A549 (cell line): ENCODE measurements around the gene GLB1L3. TPM values are rescaled to one million over a fixed set of nuclear protein-coding genes. Genes with fewer than 3 reads are reported as not detected.

Source experiments
- ATAC-seq, 2 experiments: fragments of 200-7000 bp in 1 of 2; fragments of >200 bp in 1 of 2; cut with Nextera tagmentation in 1 of 2; cut with Tn5 transposase in 1 of 2; 3 replicates each; pipeline versions ENCODE4 v1.8.0 to v1.9.1; 2018 to 2020; ENCODE audit warnings: mild to moderate bottlenecking in 1 of 2, moderate library complexity in 1 of 2
- CTCF ChIA-PET: fragments of 300-600 bp; sonication (Branson Sonifier 250); formaldehyde crosslinking; extraction: SDS; loops from one replicate; lab custom pipeline; 2021; ENCODE audit warnings: antibody characterized with exemption, inconsistent platforms; lab: Yijun Ruan, JAX
- POLR2A ChIA-PET: fragments of 350-600 bp; formaldehyde crosslinking; extraction: SDS; loops from one replicate; lab custom pipeline; 2021; ENCODE audit warnings: antibody characterized with exemption, inconsistent platforms; lab: Yijun Ruan, JAX
- DNase-seq, 2 experiments: peaks; one replicate each; pipeline versions ENCODE4 v3.0.0 to v3.0.0-alpha.2; 2011 to 2016; ENCODE audit warnings: low read depth in 1 of 2, low spot score in 1 of 2
- FAIRE-seq: peaks from 2 replicates; lab custom pipeline; 2011; peaks lifted over from hg19 to GRCh38; lab: Jason Lieb, UNC
- H3K27ac ChIP-seq, 2 experiments: fragments of >200 bp; sonication (Bioruptor Twin); formaldehyde crosslinking; 3 replicates each; pipeline ENCODE4 v1.5.1; 2016 to 2017
- H3K4me1 ChIP-seq: fragments of >200 bp; sonication (Bioruptor Twin); formaldehyde crosslinking; 3 replicates; pipeline ENCODE4 v1.6.1; 2016
- H3K4me2 ChIP-seq: fragments of >200 bp; sonication (Bioruptor Twin); formaldehyde crosslinking; 3 replicates; pipeline ENCODE4 v1.6.1; 2016
- H3K4me3 ChIP-seq: fragments of >200 bp; sonication (Bioruptor Twin); formaldehyde crosslinking; 3 replicates; pipeline ENCODE4 v1.5.1; 2016
- H3K9me3 ChIP-seq: fragments of >200 bp; sonication (Bioruptor Twin); formaldehyde crosslinking; 3 replicates; pipeline ENCODE4 v1.6.1; 2016
- CHD2 ChIP-seq: fragments of 150-350 bp; IDR thresholded peaks from 2 replicates; pipeline ENCODE4 v1.6.1; 2014; ENCODE audit warnings: low read length; ENCODE audit not compliant: partially characterized antibody
- E2F6 ChIP-seq: IDR thresholded peaks from 2 replicates; pipeline ENCODE4 v1.6.1; 2012; ENCODE audit warnings: low read depth, borderline replicate concordance
- EHMT2 ChIP-seq: fragments of 200-600 bp; sonication (generic); IDR thresholded peaks from 2 replicates; pipeline ENCODE4 v1.6.1; 2016; ENCODE audit warnings: antibody characterized with exemption, low read depth, mild to moderate bottlenecking, moderate library complexity
- ESRRA ChIP-seq: fragments of 150-350 bp; IDR thresholded peaks from 2 replicates; pipeline ENCODE4 v1.6.1; 2014; ENCODE audit warnings: mild to moderate bottlenecking, low read length, borderline replicate concordance
- HDAC2 ChIP-seq: fragments of 200-600 bp; sonication (generic); IDR thresholded peaks from 2 replicates; pipeline ENCODE4 v1.6.1; 2016
- HES2 ChIP-seq: fragments of >200 bp; sonication (Bioruptor Twin); formaldehyde crosslinking; IDR thresholded peaks from 2 replicates; pipeline ENCODE4 v1.6.1; 2016
- NFE2L2 ChIP-seq: fragments of 150-350 bp; conservative IDR thresholded peaks from 2 replicates; pipeline ENCODE4 v1.6.1; 2014; ENCODE audit warnings: low read length
- PHF8 ChIP-seq: fragments of 200-600 bp; sonication (generic); IDR thresholded peaks from 2 replicates; pipeline ENCODE4 v1.6.1; 2016; ENCODE audit warnings: low read depth, mild to moderate bottlenecking, antibody characterized with exemption, moderate library complexity, borderline replicate concordance
- POLR2A ChIP-seq: IDR thresholded peaks from 2 replicates; pipeline ENCODE4 v1.6.1; 2012; ENCODE audit warnings: mild to moderate bottlenecking, low read length
- POLR2AphosphoS2 ChIP-seq: conservative IDR thresholded peaks from 2 replicates; pipeline ENCODE4 v1.6.1; 2012; ENCODE audit warnings: low read length, improper control_type of control experiment, inconsistent platforms
- RFX5 ChIP-seq: fragments of 450-650 bp; IDR thresholded peaks from 2 replicates; pipeline ENCODE4 v1.7.1; 2014; ENCODE audit warnings: antibody characterized with exemption, mild to moderate bottlenecking, moderate library complexity
- RNF2 ChIP-seq: fragments of 200-600 bp; sonication (generic); IDR thresholded peaks from 2 replicates; pipeline ENCODE4 v1.6.1; 2016; ENCODE audit warnings: low read depth, mild to moderate bottlenecking, antibody characterized with exemption, moderate library complexity, borderline replicate concordance
- SMC3 ChIP-seq: fragments of >200 bp; sonication (Bioruptor Twin); formaldehyde crosslinking; IDR thresholded peaks from 3 replicates; pipeline ENCODE4 v1.6.1; 2018; ENCODE audit warnings: inconsistent platforms
- SREBF2 ChIP-seq: fragments of 450-650 bp; IDR thresholded peaks from 2 replicates; pipeline ENCODE4 v1.6.1; 2014; ENCODE audit warnings: mild to moderate bottlenecking, moderate library complexity
- TP53 ChIP-seq: fragments of 250-450 bp; sonication (Bioruptor Pico); IDR thresholded peaks from 2 replicates; pipeline ENCODE4 v1.5.0; 2021; ENCODE audit warnings: mild to moderate bottlenecking, moderate library complexity
- WGBS: methylation state at CpG from one replicate; pipeline ENCODE4 v1.1.6; 2017; ENCODE audit errors: missing lambda C conversion rate; 5-methylcytosine and 5-hydroxymethylcytosine counted together
- polyA plus RNA-seq, 4 experiments: library from polyadenylated mRNA; depleted of rRNA in 3 of 4; stranded (reverse); fragments of >200 nt; fragmentation: RNase III in 1 of 4; extraction: RNeasy Plus Mini Kit Qiagen cat#74134 plus additional on column Dnase treatment in 1 of 4; gene quantifications; 2 replicates in 3 of 4; 3 replicates in 1 of 4; pipeline ENCODE4 v1.2.3, GENCODE V29; 2011 to 2017
- TF ChIP-seq, protein P1 (sequence below): fragments of 200-600 bp; sonication (generic); IDR thresholded peaks from 2 replicates; pipeline ENCODE4 v1.6.1; 2016; ENCODE audit warnings: antibody characterized with exemption, mild to moderate bottlenecking, moderate library complexity
- TF ChIP-seq, protein P2 (sequence below): fragments of 250-450 bp; sonication (Bioruptor Pico); IDR thresholded peaks from 2 replicates; pipeline ENCODE4 v1.5.0; 2020; ENCODE audit warnings: low read depth, mild to moderate bottlenecking, moderate library complexity

Gene GLB1L3
- polyA plus RNA-seq, 2 of the 4 experiments (the other 2 are of a cell fraction), result not detected

DNA sequence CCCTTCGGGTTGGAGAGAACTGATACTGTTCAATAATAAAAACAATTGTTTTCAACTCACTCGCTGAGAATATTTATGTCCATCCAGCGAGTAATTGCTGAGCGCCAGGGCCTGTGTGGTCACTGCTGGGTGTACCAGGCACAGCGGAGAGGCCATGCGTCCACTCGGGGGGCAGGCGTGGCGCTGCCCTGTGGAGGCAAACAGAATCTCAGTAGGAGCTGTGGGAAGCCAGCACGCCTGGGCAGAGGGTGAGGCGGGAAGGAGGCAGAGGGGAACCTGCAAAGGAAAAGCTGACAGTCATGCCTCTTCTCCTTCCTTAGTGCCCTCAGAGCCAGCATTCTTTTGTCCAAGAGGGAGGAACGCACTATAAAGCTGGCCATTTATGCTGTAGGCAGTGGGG is 11.4 kb downstream of the GLB1L3 start:
- POLR2A ChIA-PET, result no interaction called here
- CTCF ChIA-PET, result interaction anchor here (0.5 kb wide), 1 partner anchor 124 kb away, joined by 3 read pairs; no protein-coding TSS in a partner anchor
- 67% methylated on average over 12 of the region's 12 CpGs for WGBS
- H3K4me1 ChIP-seq, result no peaks in the 10 kb centered on the region
- TF ChIP-seq NFE2L2, result no peak
- TF ChIP-seq PHF8, result no peak
- TF ChIP-seq E2F6, result no peak
- no peak for TF ChIP-seq CHD2
- no peaks in the 10 kb centered on the region for H3K9me3 ChIP-seq
- DNase-seq, result no peak
- no peak overlapping the region for H3K4me3 ChIP-seq
- no peak for FAIRE-seq
- no peak overlapping the region for H3K27ac ChIP-seq
- H3K4me2 ChIP-seq, result no peak overlapping the region
- ATAC-seq, result no peak

- ATAC-seq (no peak), FAIRE-seq (no peak), DNase-seq (no peak)
- no peaks in the 10 kb centered on the region for H3K9me3 ChIP-seq
- WGBS, result 78% methylated on average over 10 of the region's 13 CpGs
- CTCF ChIA-PET, result no interaction called here
- H3K4me2 ChIP-seq, result no peak overlapping the region
- no peak overlapping the region for H3K4me3 ChIP-seq
- H3K27ac ChIP-seq, result no peak overlapping the region
- POLR2A ChIA-PET, result no interaction called here
- TF ChIP-seq RNF2, result no peak
- TF ChIP-seq POLR2A, result no peak
- no peak for TF ChIP-seq HES2
- no peak for TF ChIP-seq POLR2AphosphoS2
- TF ChIP-seq, protein P1, sequence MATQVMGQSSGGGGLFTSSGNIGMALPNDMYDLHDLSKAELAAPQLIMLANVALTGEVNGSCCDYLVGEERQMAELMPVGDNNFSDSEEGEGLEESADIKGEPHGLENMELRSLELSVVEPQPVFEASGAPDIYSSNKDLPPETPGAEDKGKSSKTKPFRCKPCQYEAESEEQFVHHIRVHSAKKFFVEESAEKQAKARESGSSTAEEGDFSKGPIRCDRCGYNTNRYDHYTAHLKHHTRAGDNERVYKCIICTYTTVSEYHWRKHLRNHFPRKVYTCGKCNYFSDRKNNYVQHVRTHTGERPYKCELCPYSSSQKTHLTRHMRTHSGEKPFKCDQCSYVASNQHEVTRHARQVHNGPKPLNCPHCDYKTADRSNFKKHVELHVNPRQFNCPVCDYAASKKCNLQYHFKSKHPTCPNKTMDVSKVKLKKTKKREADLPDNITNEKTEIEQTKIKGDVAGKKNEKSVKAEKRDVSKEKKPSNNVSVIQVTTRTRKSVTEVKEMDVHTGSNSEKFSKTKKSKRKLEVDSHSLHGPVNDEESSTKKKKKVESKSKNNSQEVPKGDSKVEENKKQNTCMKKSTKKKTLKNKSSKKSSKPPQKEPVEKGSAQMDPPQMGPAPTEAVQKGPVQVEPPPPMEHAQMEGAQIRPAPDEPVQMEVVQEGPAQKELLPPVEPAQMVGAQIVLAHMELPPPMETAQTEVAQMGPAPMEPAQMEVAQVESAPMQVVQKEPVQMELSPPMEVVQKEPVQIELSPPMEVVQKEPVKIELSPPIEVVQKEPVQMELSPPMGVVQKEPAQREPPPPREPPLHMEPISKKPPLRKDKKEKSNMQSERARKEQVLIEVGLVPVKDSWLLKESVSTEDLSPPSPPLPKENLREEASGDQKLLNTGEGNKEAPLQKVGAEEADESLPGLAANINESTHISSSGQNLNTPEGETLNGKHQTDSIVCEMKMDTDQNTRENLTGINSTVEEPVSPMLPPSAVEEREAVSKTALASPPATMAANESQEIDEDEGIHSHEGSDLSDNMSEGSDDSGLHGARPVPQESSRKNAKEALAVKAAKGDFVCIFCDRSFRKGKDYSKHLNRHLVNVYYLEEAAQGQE, result no peak
- H3K4me1 ChIP-seq, result no peaks in the 10 kb centered on the region
Measured at GRCh38 chr11:134288486-134288885, 12.3 kb downstream of the GLB1L3 start.

- WGBS, result 43% methylated on average over 4 of the region's 4 CpGs
- H3K27ac ChIP-seq, result no peak overlapping the region
- ATAC-seq, result no peak
- POLR2A ChIA-PET, result no interaction called here
- FAIRE-seq, result no peak
- H3K4me2 ChIP-seq, result no peak overlapping the region
- TF ChIP-seq NFE2L2, result no peak
- TF ChIP-seq ESRRA, result no peak
- TF ChIP-seq SMC3, result no peak
- no peak for TF ChIP-seq HDAC2
- DNase-seq, result no peak
- H3K4me1 ChIP-seq, result no peaks in the 10 kb centered on the region
- H3K9me3 ChIP-seq, result no peaks in the 10 kb centered on the region
- no peak overlapping the region for H3K4me3 ChIP-seq
- CTCF ChIA-PET, result no interaction called here
Measured at GRCh38 chr11:134289167-134289566, 13.0 kb downstream of the GLB1L3 start.

- ATAC-seq (no peak), FAIRE-seq (no peak), DNase-seq (no peak)
- 68% methylated on average over 7 of the region's 12 CpGs for WGBS
- Histone ChIP-seq H3K9me3 (no peaks in the 10 kb centered on the region), H3K27ac (no peak overlapping the region), H3K4me2 (no peak overlapping the region), H3K4me3 (no peak overlapping the region), H3K4me1 (no peaks in the 10 kb centered on the region)
- TF ChIP-seq POLR2AphosphoS2 (no peak), EHMT2 (no peak), TP53 (CRISPR knock-in tag) (no peak), RFX5 (no peak), SREBF2 (no peak)
- TF ChIP-seq, protein P2, sequence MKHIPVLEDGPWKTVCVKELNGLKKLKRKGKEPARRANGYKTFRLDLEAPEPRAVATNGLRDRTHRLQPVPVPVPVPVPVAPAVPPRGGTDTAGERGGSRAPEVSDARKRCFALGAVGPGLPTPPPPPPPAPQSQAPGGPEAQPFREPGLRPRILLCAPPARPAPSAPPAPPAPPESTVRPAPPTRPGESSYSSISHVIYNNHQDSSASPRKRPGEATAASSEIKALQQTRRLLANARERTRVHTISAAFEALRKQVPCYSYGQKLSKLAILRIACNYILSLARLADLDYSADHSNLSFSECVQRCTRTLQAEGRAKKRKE (CRISPR knock-in tag), result no peak
- ChIA-PET POLR2A (no interaction called here), CTCF (no interaction called here)
Measured at GRCh38 chr11:134289789-134290188, 13.6 kb downstream of the GLB1L3 start.
